OCI-LY3 (cell line): ENCODE data around the gene TACR1.

Source experiments
- CTCF ChIP-seq: fragments of 200-600, 300-600 bp; sonication (generic); IDR thresholded peaks from 2 replicates; pipeline ENCODE4 v1.5.1; 2014; ENCODE audit warnings: antibody characterized with exemption, low read length, low read depth
- EZH2phosphoT487 ChIP-seq: fragments of 200-600 bp; shearing (Covaris generic); IDR thresholded peaks from 2 replicates; pipeline ENCODE4 v1.6.1; 2018; ENCODE audit warnings: antibody characterized with exemption, mixed run types, low read depth

GRCh38 chr2:75041731-75042600 is 157.4 kb downstream of the TACR1 start:
- TF ChIP-seq CTCF (no peak), EZH2phosphoT487 (no peak)
